ENCODE results near the gene HECA. TPM values are rescaled to one million over a fixed set of nuclear protein-coding genes. Genes with fewer than 3 reads are reported as not detected.
"Not testable (repeated sequence)": the region's sequence is repeated elsewhere in the genome, so short reads cannot be mapped to it uniquely, and the experiment has no call there.

Gene HECA
- total RNA-seq, 3 donors from 2014 or later: 35.1 to 54.3 (median 49.3) TPM

DNA sequence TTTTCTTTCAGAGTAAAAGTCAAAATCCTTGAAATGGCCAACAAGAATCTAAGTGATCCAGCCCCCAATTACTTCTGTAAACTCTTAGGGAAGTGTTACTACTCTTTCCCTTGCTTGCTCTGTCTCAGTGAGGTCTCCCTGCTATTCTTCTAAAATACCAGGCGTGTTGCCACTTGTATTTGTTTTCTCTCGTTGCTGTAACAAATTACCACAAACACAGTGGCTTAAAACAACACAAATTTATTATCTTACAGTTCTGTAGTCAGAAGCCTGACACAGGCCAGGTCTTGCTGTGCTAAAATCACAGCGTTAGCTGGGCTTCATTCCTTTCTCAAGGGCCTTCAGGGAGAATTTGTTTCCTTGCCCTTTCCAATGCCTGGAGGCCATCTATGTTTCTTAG lies 59.9 kb downstream of the HECA start:
- intact Hi-C loops (cut with DNase I; ENCODE audit: low total_unique reads): no loop called here
- DNase-seq (ENCODE audit: low spot score in 2 of 2): no peak
- Histone ChIP-seq H3K9me3 (no peaks in the 10 kb centered on the region), H3K4me1 (no peaks in the 10 kb centered on the region), H3K27ac (no peak overlapping the region), H3K27me3 (no peaks in the 10 kb centered on the region), H3K4me3 (no peak overlapping the region), H3K36me3 (no peaks in the 10 kb centered on the region)
- TF ChIP-seq, protein P1, sequence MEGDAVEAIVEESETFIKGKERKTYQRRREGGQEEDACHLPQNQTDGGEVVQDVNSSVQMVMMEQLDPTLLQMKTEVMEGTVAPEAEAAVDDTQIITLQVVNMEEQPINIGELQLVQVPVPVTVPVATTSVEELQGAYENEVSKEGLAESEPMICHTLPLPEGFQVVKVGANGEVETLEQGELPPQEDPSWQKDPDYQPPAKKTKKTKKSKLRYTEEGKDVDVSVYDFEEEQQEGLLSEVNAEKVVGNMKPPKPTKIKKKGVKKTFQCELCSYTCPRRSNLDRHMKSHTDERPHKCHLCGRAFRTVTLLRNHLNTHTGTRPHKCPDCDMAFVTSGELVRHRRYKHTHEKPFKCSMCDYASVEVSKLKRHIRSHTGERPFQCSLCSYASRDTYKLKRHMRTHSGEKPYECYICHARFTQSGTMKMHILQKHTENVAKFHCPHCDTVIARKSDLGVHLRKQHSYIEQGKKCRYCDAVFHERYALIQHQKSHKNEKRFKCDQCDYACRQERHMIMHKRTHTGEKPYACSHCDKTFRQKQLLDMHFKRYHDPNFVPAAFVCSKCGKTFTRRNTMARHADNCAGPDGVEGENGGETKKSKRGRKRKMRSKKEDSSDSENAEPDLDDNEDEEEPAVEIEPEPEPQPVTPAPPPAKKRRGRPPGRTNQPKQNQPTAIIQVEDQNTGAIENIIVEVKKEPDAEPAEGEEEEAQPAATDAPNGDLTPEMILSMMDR (IDR thresholded peaks at IDR 0.05): no peak
- TF ChIP-seq POLR2A (IDR thresholded peaks at IDR 0.05) (no peak), POLR2AphosphoS5 (IDR thresholded peaks at IDR 0.05) (no peak)

- Histone ChIP-seq H3K9me3 (no peaks in the 10 kb centered on the region), H3K27me3 (no peaks in the 10 kb centered on the region), H3K36me3 (no peaks in the 10 kb centered on the region), H3K4me3 (no peak overlapping the region), H3K27ac (no peak overlapping the region), H3K4me1 (no peaks in the 10 kb centered on the region)
- DNase-seq (ENCODE audit: low spot score in 2 of 2): no peak
- intact Hi-C loops (cut with DNase I; ENCODE audit: low total_unique reads): no loop called here
- no peak for TF ChIP-seq POLR2AphosphoS5 (IDR thresholded peaks at IDR 0.05)
- no peak for TF ChIP-seq POLR2A (IDR thresholded peaks at IDR 0.05)
- TF ChIP-seq, protein P1 (IDR thresholded peaks at IDR 0.05): no peak
These were observed 63.8 kb downstream of the HECA start for GRCh38 chr6:139198529-139199288.

DNA sequence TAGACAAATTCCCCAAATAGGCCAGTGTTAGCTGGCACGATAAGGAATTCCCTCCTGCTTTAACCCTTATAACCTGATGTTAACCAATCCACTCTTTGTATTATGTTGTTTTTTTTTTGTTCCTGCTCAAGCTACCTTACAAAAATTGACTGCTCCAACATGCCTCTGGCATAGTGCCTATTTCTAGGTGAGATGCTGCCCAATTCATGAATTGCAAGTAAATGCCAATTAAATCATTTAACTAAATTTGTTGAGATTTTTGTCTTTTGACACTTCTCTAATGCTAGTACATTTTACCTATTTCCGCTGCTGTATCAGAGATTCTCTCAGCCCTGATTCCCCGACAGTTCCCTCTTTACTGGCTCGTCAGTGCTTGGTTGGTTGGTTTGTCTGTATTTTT lies 66.5 kb downstream of the HECA start:
- H3K27me3 ChIP-seq: no peaks in the 10 kb centered on the region
- no peaks in the 10 kb centered on the region for H3K4me1 ChIP-seq
- no peak overlapping the region for H3K27ac ChIP-seq
- intact Hi-C loops (cut with DNase I; ENCODE audit: low total_unique reads): no loop called here
- no peak overlapping the region for H3K4me3 ChIP-seq
- H3K9me3 ChIP-seq: peaks cover 10 to 18% of the 10 kb centered on the region in 2 donors
- no peak for TF ChIP-seq POLR2AphosphoS5 (IDR thresholded peaks at IDR 0.05)
- no peak for TF ChIP-seq POLR2A (IDR thresholded peaks at IDR 0.05)
- TF ChIP-seq, protein P1 (IDR thresholded peaks at IDR 0.05): no peak
- H3K36me3 ChIP-seq: no peaks in the 10 kb centered on the region
- DNase-seq (ENCODE audit: low spot score in 2 of 2): no peak

DNA sequence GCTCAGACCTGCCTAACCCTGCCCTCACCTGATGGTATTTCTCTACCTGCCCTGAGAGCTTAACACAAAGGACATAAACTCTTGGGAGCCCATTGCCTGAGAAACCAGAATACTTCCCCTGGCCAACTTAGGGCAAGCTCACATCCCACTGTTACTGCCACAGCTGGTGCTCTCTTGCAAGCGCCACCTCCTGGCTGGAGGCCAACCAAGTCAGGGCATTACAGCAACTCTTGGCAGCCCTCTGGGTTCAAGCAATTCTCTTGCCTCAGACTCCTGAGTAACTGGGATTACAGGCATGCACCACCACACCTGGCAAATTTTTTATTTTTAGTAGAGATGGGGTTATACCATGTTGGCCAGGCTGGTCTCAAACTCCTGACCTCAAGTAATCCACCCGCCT lies 70.1 kb downstream of the HECA start:
- DNase-seq (ENCODE audit: low spot score in 2 of 2): no peak
- H3K27me3 ChIP-seq: no peaks in the 10 kb centered on the region
- peaks cover 19 to 28% of the 10 kb centered on the region in 2 donors for H3K9me3 ChIP-seq

DNA sequence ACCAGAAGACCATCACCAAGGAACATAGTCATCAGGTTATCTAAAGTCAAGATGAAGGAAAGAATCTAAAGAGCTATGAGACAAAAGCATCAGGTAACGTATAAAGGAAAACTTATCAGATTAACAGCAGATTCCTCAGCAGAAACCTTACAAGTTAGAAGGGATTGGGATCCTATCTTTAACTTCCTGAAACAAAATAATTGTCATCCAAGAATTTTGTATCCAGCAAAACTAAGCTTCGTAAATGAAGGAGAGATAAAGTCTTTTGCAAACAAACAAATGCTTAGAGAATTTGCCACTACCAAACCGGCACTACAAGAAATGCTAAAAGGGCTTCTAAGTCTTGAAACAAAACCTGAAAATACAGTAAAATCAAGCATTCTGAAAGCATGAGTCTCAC lies 71.0 kb downstream of the HECA start:
- TF ChIP-seq POLR2AphosphoS5 (IDR thresholded peaks at IDR 0.05) (no peak), POLR2A (IDR thresholded peaks at IDR 0.05) (no peak)
- TF ChIP-seq, protein P1 (IDR thresholded peaks at IDR 0.05): no peak

More for the DNA sequence above, 70.1 kb downstream of the HECA start:
- Histone ChIP-seq H3K27ac (no peak overlapping the region), H3K36me3 (no peaks in the 10 kb centered on the region), H3K4me1 (no peaks in the 10 kb centered on the region), H3K4me3 (no peak overlapping the region)
- intact Hi-C loops (cut with DNase I; ENCODE audit: low total_unique reads): no loop called here
- TF ChIP-seq, protein P1 (IDR thresholded peaks at IDR 0.05): no peak
- TF ChIP-seq POLR2AphosphoS5 (IDR thresholded peaks at IDR 0.05) (no peak), POLR2A (IDR thresholded peaks at IDR 0.05) (no peak)

DNA sequence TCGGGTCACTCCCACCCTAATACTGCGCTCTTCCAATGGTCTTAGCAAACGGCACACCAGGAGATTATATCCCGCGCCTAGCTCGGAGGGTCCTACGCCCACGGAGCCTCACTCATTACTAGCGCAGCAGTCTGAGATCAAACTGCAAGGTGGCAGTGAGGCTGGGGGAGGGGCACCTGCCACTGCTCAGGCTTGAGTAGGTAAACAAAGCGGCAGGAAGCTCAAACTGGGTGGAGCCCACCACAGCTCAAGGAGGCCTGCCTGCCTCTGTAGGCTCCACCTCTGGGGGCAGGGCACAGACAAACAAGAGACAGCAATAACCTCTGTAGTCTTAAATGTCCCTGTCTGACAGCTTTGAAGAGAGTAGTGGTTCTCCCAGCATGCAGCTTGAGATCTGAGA lies 75.9 kb downstream of the HECA start:
- DNase-seq (ENCODE audit: low spot score in 2 of 2); intact Hi-C loops (cut with DNase I; ENCODE audit: low total_unique reads); H3K4me3 ChIP-seq: not testable (repeated sequence)

More for the DNA sequence above, 71.0 kb downstream of the HECA start:
- H3K27me3 ChIP-seq: no peaks in the 10 kb centered on the region
- H3K4me3 ChIP-seq: no peak overlapping the region
- no peaks in the 10 kb centered on the region for H3K4me1 ChIP-seq
- H3K9me3 ChIP-seq: peaks cover 25 to 36% of the 10 kb centered on the region in 2 donors
- DNase-seq (ENCODE audit: low spot score in 2 of 2): no peak
- intact Hi-C loops (cut with DNase I; ENCODE audit: low total_unique reads): no loop called here
- H3K36me3 ChIP-seq: no peaks in the 10 kb centered on the region
- no peak overlapping the region for H3K27ac ChIP-seq

GRCh38 chr6:139212460-139212859 lies 77.6 kb downstream of the HECA start:
- H3K27me3 ChIP-seq; intact Hi-C loops (cut with DNase I; ENCODE audit: low total_unique reads); H3K4me3 ChIP-seq; DNase-seq (ENCODE audit: low spot score in 2 of 2); H3K4me1 ChIP-seq; H3K27ac ChIP-seq; H3K36me3 ChIP-seq: not testable (repeated sequence)
- peaks cover 6 to 23% of the 10 kb centered on the region in 2 donors for H3K9me3 ChIP-seq

More for the DNA sequence above, 75.9 kb downstream of the HECA start:
- H3K27ac ChIP-seq, H3K36me3 ChIP-seq, H3K4me1 ChIP-seq, H3K27me3 ChIP-seq: not testable (repeated sequence)
- H3K9me3 ChIP-seq: peaks cover 13 to 36% of the 10 kb centered on the region in 2 donors
